HG03439 (cell line): ENCODE measurements around the gene AOAH.

Source experiments
- ATAC-seq: cut with Tn5 transposase; IDR thresholded peaks from one replicate; pipeline ENCODE4 v1.9.1; 2021; ENCODE audit warnings: mild to moderate bottlenecking, moderate library complexity; ENCODE audit not compliant: unreplicated experiment

The AOAH gene

DNA sequence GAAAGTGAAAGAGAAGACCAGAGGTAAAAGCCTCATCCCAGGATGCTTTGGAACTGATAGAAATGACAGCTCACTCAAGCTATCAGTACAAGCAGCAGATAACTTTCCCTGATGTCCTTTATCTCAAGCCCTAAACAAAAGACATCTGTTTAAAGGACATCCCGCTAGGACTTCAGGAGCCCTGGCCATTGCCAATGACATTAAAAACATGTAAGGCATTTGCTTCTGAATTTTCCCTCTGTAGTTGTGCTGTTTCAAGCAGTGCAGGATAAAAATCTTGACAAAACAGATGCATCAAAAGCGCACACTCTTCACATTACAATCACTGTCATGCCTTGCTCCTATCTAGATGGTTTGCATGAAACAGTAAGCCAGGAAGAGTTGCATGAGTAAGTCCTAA is 159.8 kb downstream of the AOAH start:
- no peak for ATAC-seq

DNA sequence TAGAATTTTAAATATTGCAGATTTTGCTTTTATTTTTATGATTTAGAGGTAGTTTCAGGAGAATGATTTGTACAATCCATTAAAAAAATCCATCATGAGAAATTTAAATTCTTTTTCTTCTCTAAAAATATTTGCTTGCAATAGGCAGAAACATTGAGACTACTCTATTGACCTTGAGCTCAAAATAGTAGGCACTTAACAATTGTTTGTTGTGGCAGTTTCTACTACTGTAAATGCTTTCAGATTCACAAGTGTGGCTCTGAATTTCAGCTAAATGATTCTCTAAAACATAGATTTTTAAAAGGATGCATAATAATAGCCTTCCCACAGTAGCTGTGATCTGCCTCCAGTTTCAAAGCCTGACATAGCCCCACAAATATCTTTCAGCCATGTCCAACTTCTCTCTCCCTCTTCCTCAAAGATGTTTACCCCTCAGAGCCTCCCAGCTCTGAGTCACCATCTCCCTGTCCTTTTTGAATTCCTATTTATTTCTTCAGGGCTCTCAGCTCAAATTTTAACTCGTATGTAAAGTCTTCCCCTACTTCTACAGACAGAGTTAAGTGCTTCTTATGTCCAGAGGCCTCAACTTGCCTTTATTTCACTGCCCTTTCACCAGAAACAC is 160.5 kb downstream of the AOAH start:
- ATAC-seq = no peak

DNA sequence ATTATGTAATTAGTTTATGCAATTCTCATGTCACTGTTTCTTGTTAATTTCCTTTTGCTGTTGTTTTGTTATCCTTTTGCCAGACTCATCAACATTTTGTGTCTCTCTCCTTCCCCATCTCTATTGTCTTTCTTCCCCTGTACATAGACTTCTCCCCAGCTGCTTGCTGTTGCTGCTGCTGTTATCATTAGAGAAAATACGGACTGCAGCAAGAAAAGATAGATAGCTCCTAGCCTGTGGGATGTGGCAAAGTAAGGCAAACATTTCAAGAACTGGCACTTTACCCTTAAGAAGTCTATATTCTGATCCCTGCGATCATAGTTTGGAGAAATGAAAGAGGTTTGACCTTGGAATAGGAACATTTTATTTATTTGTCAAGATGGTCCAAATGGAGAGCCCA is 162.2 kb downstream of the AOAH start:
- no peak for ATAC-seq

DNA sequence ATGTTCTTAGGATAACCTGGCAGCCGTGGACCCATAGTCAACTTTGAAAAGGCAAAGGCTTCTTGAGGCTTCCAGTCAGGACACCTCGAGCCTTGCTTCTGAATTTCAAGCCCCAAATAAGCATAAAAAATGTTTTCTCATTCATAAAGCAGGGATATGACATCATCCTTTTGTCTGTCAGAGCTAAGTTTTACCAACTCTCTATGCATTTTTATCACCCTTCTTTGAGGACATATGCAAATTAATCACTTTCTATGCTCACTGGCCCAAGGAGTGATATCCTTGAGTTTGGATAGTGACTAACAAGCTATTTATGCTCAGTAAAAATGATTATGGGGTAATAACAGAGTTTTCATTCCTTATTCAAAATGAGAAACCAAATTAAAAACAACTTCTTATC is 175.3 kb downstream of the AOAH start:
- no peak for ATAC-seq

DNA sequence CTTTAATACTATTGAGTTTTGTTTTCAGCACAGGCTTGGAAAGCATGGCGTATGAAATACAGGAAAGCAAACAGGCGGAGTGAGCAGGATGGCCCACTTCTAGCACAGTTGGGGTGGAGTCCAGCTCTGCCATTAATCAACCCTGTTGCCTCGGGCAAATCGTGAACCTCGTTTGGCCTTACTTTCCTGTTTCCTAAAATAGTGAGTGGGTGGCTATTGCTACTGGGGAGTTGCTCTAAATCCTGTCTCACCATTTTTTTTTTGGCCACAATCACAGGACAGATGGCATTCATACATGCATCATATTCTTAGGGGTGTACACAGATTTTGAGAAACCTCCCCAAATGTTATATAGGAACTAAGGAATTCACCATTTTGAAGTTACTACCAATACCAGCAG is 176.9 kb downstream of the AOAH start:
- no peak for ATAC-seq

DNA sequence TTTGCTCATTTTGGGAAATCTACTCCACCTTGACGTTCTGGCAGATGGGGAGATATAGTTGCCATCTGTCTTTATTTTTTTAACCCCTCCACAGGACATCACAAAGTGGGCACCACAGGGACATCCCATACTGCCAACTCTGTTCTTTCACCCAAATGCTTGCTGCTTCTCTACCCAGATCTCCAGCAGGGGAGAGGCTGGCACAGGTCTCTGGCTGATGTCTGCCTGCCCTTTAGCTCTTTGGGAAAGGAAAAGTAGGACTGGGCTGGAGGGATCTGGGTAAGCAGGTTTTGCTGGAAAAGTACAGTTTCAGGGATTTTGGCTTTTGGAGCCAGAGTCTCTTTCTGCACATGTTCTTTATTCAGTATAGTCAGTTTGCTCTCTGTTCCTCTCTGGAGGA is 178.0 kb downstream of the AOAH start:
- no peak for ATAC-seq

DNA sequence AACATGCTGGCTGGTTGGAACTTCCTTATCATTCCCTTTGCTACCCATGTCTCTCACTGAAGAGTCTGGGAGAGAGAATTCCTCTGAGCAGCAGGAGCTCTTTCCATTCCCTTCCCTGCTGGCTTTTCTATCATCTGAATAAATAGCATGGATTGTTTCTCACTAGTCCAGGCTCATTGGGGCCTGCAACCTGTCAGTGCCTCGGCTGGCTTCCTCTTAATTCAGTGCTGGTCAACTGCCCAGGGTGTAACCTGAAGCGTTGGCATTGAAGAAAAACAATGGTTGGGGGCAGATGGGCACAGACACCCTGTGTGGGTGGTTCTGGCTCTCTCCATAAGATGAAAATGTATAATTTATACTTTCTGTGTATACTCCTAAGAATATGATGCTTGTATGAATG is 179.0 kb downstream of the AOAH start:
- no peak for ATAC-seq

DNA sequence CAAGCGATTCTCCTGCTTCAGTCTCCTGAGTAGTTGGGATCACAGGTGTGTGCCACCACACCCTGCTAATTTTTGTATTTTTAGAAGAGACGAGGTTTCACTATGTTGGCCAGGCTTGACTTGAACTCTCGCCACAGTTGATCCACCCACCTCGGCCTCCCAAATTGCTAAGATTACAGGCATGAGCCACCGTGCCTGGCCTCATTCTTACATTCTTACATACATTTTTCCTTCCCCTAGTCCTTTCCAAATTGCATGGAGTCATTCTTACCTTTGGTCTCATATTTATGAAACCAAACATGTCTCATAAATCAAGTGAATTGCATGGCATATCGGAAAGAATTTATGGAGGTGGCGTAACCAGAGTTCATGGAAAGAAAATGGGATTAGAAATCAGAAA is 186.2 kb downstream of the AOAH start:
- ATAC-seq = no peak

DNA sequence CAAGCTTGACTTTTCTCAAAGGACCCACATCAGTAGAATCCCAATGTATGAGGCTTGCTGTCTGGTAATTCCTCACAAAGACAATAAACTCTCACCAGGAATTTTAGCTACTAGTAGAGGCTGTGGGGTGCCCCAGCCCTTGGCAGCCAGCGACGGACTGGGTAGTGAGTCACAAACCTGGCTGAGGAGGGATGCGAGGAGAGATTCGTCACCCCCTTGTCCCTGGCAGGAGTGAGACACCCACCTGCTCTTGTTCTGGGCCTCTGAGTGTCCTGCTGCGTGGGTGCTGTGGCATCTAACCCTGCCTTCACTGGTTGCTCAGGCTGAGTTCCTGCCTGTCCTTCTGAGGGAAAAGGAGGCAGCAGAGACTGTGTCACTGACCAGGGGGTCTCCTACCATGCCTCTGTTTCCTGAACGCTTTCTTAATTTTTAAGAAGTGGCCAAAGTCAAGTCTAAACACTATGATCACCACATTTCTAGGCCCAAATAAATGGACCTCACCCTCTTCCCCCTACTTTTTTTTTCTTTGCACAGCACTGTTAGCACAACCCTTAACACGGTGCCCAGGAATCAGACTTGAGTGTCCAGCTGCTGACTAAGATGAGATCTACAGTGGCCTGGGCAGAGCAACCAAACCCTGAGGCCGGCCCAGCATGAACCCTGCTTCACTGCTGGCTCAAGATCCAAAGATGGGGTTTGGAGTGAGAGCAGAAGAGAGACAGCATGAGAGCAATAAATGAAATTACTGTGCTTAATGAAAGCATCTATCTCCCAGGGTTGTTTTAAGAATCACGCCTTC is 188.2 kb downstream of the AOAH start:
- ATAC-seq = no peak

DNA sequence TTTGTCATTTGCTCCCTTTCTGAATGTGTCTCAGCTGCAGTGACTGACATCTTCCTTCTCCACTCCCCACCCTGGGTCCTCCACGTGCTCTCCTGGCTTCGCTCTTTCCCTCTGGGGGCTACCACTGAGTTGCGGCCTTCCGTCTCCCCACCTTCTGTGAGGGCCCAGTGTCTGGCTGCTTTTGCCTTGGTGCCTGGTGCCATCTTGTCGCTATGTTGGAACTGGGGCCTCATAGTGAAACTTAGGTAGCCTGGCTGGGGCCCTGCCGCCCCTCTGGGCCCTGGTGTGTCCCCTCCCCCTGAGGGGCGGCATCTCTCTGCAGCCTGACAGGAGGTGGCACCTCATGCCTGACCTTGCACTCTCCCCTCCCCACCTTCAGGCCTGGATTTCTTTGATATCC is 190.6 kb downstream of the AOAH start:
- no peak for ATAC-seq

DNA sequence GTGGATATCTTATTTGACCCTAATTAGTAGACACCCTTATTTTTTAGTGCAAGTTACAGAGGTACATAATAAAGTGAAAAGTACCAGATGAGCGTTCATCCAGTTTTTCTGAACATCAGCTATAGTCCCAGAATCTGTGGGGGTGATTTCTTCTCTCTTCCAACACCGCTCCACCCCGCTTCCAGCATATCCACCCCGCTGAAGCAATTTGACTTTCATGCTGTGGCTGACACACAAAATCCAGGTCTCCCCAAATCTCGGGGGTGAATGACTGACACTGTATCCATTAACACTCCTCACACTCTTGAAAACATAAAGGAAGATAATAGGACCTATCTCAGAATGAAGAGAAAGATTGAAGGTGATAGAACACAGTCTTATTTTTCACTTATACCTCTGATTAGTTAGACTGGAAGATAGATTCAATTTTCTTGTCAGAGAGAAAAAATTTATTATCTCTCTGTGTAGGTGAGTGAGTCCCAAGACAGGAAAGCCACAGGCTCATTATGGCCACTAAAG is 191.3 kb downstream of the AOAH start:
- no peak for ATAC-seq

DNA sequence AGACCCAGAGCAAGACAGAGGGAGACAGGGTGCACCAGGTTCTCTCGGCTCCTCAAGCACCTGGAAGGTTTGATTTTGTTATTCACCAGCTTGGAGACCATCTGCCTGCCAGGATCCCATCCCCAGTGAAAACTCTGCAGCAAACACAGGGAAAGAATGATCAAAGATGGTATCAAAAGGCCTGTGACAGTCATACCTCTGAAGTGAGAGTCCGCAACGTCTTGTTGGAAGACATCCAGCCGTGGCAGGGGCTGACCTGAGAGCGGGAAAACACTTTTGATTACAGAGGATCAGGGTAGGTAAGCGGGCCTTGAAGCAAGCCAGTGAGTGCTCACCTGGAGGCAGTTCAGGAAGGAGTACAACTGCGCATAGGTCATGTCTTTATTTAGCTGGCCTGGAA is 192.3 kb downstream of the AOAH start:
- no peak for ATAC-seq

DNA sequence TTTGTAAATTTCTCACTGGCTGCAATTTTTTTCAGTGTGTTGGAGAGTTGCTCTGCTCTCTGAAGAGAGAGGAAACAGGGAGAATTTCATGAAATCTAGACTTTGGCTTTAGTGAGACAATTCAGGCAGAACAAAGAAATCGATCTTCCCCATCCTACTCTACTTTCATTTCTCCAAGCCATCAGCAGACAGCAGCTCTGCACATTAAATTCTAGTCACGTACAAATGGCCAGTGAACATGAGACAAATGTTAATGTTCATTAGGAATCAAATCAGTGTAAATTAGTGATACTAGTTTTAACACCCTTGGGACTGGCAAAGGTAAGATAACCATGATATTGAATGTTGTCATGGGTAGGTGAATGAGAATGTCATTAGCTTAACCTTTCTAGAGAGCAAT is 193.8 kb downstream of the AOAH start:
- ATAC-seq = no peak

DNA sequence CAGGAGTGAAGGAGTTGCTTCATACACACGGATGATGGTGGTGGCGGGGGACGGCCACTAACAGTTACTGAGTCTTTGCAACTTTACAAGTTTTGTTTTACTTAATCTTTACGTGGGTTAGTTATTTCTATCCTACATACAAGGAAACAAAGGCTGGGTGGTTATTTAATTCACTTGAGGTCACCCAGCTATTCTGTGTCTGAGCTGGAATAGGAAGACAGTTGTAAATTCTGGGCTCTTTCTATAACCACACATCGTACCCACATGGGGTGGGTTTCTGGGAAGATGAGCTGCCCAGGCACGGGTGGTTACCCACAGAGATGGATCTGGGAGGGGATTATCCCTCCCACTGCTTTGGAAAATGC is 196.8 kb downstream of the AOAH start:
- no peak for ATAC-seq

DNA sequence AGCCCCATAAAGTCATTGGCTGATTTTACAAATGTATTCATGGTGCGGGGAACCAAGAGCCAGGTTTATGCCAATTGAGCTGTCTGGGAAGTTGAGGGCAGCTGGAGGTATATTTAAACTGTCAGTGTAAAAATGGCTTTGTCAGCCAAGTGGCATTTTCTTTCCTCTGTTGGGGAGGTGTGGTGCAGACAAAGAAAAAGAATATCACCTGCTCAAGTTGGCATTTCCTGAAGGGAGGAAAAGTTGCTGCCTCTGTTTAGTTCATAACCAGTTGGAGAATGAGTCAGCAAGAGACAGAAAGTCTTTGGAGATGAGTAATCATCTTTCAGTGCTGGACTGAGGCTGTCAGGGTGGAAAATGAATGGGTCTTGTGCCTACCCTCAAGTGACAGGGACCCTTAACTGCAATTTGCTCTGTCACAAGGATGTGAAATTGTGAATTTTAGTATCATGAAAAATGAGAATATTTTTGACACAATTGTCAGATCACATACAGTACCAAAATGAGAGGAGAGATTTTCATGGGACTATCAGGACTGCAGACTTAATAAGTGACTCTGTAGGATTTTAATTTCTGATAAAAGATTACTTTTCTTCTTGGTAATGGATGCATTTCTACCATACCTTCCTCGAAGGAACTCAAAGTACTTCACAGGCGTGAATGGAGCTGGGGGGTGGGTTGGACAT is 197.3 kb downstream of the AOAH start:
- no peak for ATAC-seq

DNA sequence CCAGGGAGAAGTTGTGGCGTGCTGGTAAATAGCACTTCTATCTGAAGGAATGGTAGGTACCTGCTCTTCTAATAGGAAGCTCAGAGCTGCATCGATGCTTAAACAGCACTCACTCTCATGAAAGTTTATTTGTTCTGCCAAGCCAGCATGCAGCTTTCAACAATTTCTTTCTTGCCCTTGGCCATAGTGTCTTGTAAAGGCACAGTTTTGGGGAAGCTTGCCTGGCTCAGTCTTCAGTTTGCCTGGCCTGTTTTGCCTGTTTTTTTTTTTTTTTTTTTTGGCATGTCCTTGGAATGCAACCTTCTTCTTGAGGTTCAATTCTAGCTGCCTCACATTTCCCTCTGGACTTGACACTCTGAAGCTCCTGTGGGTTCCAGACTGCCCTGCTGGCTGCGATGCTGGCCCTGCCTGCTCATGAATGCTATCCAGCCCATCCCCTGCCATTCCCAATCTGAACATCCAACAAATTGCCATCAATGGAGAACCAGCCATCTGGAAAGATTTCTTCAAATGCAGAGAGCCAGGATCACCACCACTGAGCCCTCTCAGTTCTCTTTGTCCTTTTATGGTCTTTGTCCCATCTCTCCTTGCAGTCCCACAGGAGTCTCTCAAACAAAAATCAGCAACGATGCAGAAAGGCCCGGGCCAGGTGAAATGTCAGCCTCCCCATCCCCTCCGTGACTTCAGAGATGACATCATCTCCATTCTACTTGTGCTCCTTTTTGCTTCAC is 200.8 kb downstream of the AOAH start:
- no peak for ATAC-seq

DNA sequence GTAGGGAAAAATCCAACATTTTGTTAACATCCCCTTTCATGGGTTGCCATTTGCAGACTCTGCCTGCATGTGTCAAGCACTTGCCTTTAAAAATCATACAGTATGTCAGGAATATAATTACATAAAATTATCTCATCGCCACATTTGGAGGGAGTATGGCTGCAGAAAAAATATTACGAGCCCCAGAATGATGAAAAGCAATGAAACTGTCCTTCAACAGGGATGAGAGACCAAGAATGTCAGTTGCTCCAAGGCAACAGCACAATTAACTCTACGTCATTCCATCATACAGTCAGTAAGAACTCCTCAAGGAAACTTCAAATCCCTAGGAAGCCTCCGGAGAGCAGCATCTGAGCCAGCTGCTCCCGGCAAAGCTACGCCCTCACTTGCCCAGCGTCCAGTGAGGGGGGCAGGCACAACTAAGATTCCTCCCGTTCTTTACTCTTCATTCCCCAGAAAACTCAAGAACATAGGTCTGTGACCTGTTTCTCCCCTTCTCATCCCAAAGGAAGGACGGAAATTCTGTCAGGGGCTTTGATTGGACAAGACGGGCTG is 201.8 kb downstream of the AOAH start:
- ATAC-seq = no peak

DNA sequence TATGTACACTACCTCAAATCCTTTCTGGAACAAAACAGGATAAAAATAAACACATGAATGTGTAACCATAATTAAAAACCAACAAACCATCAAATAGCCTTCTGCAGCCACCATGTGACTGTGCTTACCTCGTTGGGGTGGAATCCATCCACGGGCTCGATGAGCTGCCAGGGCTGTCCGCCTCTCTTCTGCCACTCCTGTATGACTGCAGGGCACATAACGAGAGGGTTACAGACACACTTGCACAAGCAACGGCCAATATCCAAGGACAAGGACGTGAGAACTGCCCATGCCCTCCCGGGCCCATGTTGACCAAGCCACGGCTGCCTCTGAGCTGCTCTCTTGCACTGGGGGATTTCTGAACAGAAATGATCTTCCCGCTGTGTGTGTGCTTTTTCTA is 202.4 kb downstream of the AOAH start:
- ATAC-seq = no peak

DNA sequence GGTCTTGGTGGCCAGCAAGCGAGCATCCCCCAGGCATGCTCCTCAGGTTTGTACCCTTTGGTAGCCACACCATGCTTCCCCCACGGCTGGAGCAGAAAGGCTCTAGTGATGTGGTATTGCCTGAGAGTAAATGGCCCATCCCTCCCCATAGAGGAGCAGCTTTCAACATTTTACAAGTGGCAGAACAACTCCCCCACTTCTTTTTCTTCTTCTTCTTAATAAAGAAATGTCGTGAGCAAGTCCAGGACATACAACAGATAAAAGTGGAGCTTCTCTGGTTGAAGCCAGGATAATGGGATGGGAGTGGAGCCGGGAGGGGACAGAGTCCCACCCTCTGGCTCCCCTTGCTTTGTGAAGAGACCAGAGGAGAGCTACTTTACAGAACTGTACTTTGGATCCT is 203.2 kb downstream of the AOAH start:
- ATAC-seq = no peak

DNA sequence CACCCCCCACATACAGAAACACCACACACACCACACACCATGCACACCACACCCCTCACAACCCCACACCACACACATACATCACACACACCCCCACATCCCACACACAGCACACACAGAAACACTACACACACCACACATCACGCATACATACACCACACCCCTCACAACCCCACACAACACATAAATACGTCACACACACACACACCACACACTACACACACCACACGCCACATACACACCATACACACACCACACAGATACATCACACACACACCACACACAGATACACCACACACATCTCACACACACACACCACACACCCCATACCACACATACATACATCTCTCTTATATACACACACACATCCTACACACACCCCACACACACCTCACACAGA is 208.4 kb downstream of the AOAH start:
- ATAC-seq = no peak
